A673 (cell line): Measurements from ENCODE around the gene ZDHHC1. TPM values are rescaled to one million over a fixed set of nuclear protein-coding genes. Genes with fewer than 3 reads are reported as not detected.

Experiments
- BruUV-seq: library from RNA; stranded (reverse); fragments of 400-500 nt; replicated peaks from 2 replicates; lab custom pipeline; 2021; lab: Mats Ljungman, UMichigan
- CTCF ChIA-PET: fragments of 300-600 bp; sonication (Branson Sonifier 250); formaldehyde crosslinking; loops from one replicate; lab custom pipeline; 2022; ENCODE audit warnings: antibody characterized with exemption; lab: Charles Lee
- POLR2A ChIA-PET: fragments of 300-600 bp; sonication (Branson Sonifier 250); formaldehyde crosslinking; loops from one replicate; lab custom pipeline; 2022; ENCODE audit warnings: antibody characterized with exemption; ENCODE audit not compliant: low non-redundant PET; lab: Charles Lee
- DNase-seq: peaks from one replicate; pipeline ENCODE4 v3.0.0-alpha.2; 2015; ENCODE audit warnings: low spot score
- H3K27ac ChIP-seq: fragments of 200-600 bp; sonication (generic); 2 replicates; pipeline ENCODE4 v1.5.1; 2016; ENCODE audit warnings: mixed run types, low read depth, mild to moderate bottlenecking, mixed read lengths, antibody characterized with exemption, low read length; ENCODE audit not compliant: poor library complexity, severe bottlenecking
- H3K27me3 ChIP-seq: fragments of 200-600 bp; sonication (generic); replicated peaks from 2 replicates; pipeline ENCODE4 v1.6.1; 2017; ENCODE audit warnings: mixed run types, low read depth, mild to moderate bottlenecking, mixed read lengths, antibody characterized with exemption, low read length; ENCODE audit not compliant: insufficient read depth, poor library complexity
- H3K36me3 ChIP-seq: fragments of 200-600 bp; sonication (generic); 2 replicates; pipeline ENCODE4 v1.6.1; 2016; ENCODE audit warnings: mixed run types, mild to moderate bottlenecking, mixed read lengths, antibody characterized with exemption, low read length; ENCODE audit not compliant: insufficient read depth, poor library complexity, severe bottlenecking
- H3K4me1 ChIP-seq: fragments of 200-600 bp; sonication (generic); 2 replicates; pipeline ENCODE4 v1.6.1; 2017; ENCODE audit warnings: mixed run types, mild to moderate bottlenecking, mixed read lengths, antibody characterized with exemption, low read length; ENCODE audit not compliant: insufficient read depth, poor library complexity, severe bottlenecking
- H3K4me3 ChIP-seq: fragments of 200-600 bp; sonication (generic); 2 replicates; pipeline ENCODE4 v1.5.1; 2016; ENCODE audit warnings: low read depth, mixed run types, mild to moderate bottlenecking, mixed read lengths, low read length; ENCODE audit not compliant: poor library complexity, severe bottlenecking
- H3K9me3 ChIP-seq: fragments of 200-600 bp; sonication (generic); 2 replicates; pipeline ENCODE4 v1.6.1; 2016; ENCODE audit warnings: mixed run types, low read depth, mild to moderate bottlenecking, mixed read lengths, antibody characterized with exemption, low read length; ENCODE audit not compliant: poor library complexity, severe bottlenecking
- CTCF ChIP-seq: fragments of 300-800, 200-600 bp; sonication (generic); conservative IDR thresholded peaks from 2 replicates; pipeline ENCODE4 v1.5.1; 2017; ENCODE audit warnings: low read depth, mild to moderate bottlenecking, antibody characterized with exemption, low read length, moderate library complexity, mixed read lengths
- EZH2 ChIP-seq: fragments of 200-600 bp; sonication (generic); IDR thresholded peaks from 2 replicates; pipeline ENCODE4 v1.6.1; 2017; ENCODE audit warnings: borderline replicate concordance, low read depth, mild to moderate bottlenecking, mixed read lengths, antibody characterized with exemption, low read length; ENCODE audit not compliant: poor library complexity, severe bottlenecking
- intact Hi-C: fragments of 100-400 bp; cut with micrococcal nuclease; formaldehyde crosslinking; loops from one replicate; pipeline ENCODE4 v1.10.0; 2022; ENCODE audit not compliant: unreplicated experiment
- total RNA-seq: library from RNA; stranded (reverse); gene quantifications from 2 replicates; pipeline ENCODE4 v1.2.3, GENCODE V29; 2021

ZDHHC1 gene
- total RNA-seq, 1 experiment from 2014 or later, result 5.3 TPM

- Histone ChIP-seq H3K27me3 (peaks cover 8% of the 10 kb centered on the region), H3K4me1 (peaks cover 14% of the 10 kb centered on the region), H3K4me3 (peak within 1 kb of the TSS; percentile 31), H3K27ac (no peak within 1 kb of the TSS), H3K36me3 (no peaks in the 10 kb centered on the region), H3K9me3 (no peaks in the 10 kb centered on the region)
- ChIA-PET CTCF (interaction anchor here (0.6 to 1.2 kb wide), 5 partner anchors 36 to 181 kb away, joined by 3 to 20 read pairs (median 4); partner anchors contain the start of genes KCTD19 and LRRC36), POLR2A (interaction anchor here (0.6 kb wide), 1 partner anchor 27 kb away, joined by 12 read pairs; no protein-coding TSS in a partner anchor)
- intact Hi-C loops, result no loop called here
- DNase-seq, result peak; percentile 82
- no TSS peak for BruUV-seq
- TF ChIP-seq CTCF, result peak; percentile 63
- TF ChIP-seq EZH2, result no peak
These were observed 23.0 kb downstream of the ZDHHC1 start, which contains the start of gene TPPP3 for GRCh38 chr16:67393111-67393787. Gene TPPP3 (minus strand): TSS chr16:67393498. CDS start chr16:67391111, 2,387 bp downstream.

GRCh38 chr16:67392301-67393059 is 23.8 kb downstream of the ZDHHC1 start:
- peaks cover 8% of the 10 kb centered on the region for H3K27me3 ChIP-seq

More at GRCh38 chr16:67392301-67393059, 23.8 kb downstream of the ZDHHC1 start:
- CTCF ChIA-PET, result interaction anchor here (0.6 to 0.7 kb wide), 3 partner anchors 35 to 241 kb away, joined by 3 read pairs; partner anchors contain the start of gene B3GNT9
- DNase-seq, result no peak
- TF ChIP-seq CTCF (no peak), EZH2 (no peak)
- Histone ChIP-seq H3K27ac (no peak overlapping the region), H3K4me1 (peaks cover 14% of the 10 kb centered on the region), H3K36me3 (no peaks in the 10 kb centered on the region), H3K4me3 (peak overlapping the region; percentile 31), H3K9me3 (no peaks in the 10 kb centered on the region)
- BruUV-seq, result no TSS peak
- POLR2A ChIA-PET, result interaction anchor here (0.6 kb wide), 1 partner anchor 27 kb away, joined by 12 read pairs; no protein-coding TSS in a partner anchor
- intact Hi-C loops, result no loop called here
